ENCODE results near the gene GADD45G. TPM values are rescaled to one million over a fixed set of nuclear protein-coding genes. Genes with fewer than 3 reads are reported as not detected.

GADD45G gene
- total and polyA plus RNA-seq, 2 of the 8 experiments (the other 6 are each of a cell fraction or from before 2014, with no cell fraction given), result 7.0 to 11.4 TPM

GRCh38 chr9:89611425-89611824 is 6.6 kb downstream of the GADD45G start (continued):
- TF ChIP-seq SP1 (IDR thresholded peaks at IDR 0.05; ENCODE audit: low read depth, low read length) (no peak), SIX5 (IDR thresholded peaks at IDR 0.05; ENCODE audit: low read depth, low read length) (no peak), E2F6 (IDR thresholded peaks at IDR 0.05) (no peak), MAFK (IDR thresholded peaks at IDR 0.05; ENCODE audit: low read depth, low read length) (no peak), ASH2L (IDR thresholded peaks at IDR 0.05; ENCODE audit: low read length) (no peak), EGR1 (IDR thresholded peaks at IDR 0.05; ENCODE audit: borderline replicate concordance, low read depth, low read length) (no peak), SAP30 (IDR thresholded peaks at IDR 0.05; ENCODE audit: insufficient read depth, insufficient replicate concordance, low read length) (no peak), CBX8 (IDR thresholded peaks at IDR 0.05; ENCODE audit: borderline replicate concordance, low read depth, low read length) (no peak), BRCA1 (IDR thresholded peaks at IDR 0.05; ENCODE audit: low read depth, low read length) (no peak)
